CD4-positive, alpha-beta T cell (primary cell): ENCODE data around the gene ZNF280D. TPM values are rescaled to one million over a fixed set of nuclear protein-coding genes. Genes with fewer than 3 reads are reported as not detected.
"Not testable (repeated sequence)": the region's sequence is repeated elsewhere in the genome, so short reads cannot be mapped to it uniquely, and the experiment has no call there.

ENCODE experiments used
- ATAC-seq: fragments of 200-7000 bp; cut with Tn5 transposase; one replicate; pipeline ENCODE4 v1.10.0; 2022; ENCODE audit warnings: mild to moderate bottlenecking; ENCODE audit not compliant: poor library complexity
- CTCF ChIA-PET: fragments of 350-600 bp; sonication (Branson Sonifier 250); formaldehyde crosslinking; loops from one replicate; lab custom pipeline; 2021; ENCODE audit warnings: antibody characterized with exemption, inconsistent platforms; lab: Charles Lee
- POLR2A ChIA-PET: fragments of 350-600 bp; sonication (Branson Sonifier 250); formaldehyde crosslinking; loops from one replicate; lab custom pipeline; 2021; ENCODE audit warnings: antibody characterized with exemption, inconsistent platforms; lab: Charles Lee
- DNase-seq, 14 experiments: peaks; one replicate each; pipeline ENCODE4 v3.0.0-alpha.2; 2013 to 2020; ENCODE audit warnings: mixed read lengths in 2 of 14
- H3K27ac ChIP-seq, 2 donors: one replicate each; pipeline versions ENCODE4 v1.5.1 to v1.7.0; 2013; ENCODE audit warnings: low read length in 2 of 2, low read depth in 1 of 2, mild to moderate bottlenecking in 1 of 2
- H3K27me3 ChIP-seq, 2 experiments: 1 replicate in 1 of 2; 2 replicates in 1 of 2; pipeline versions ENCODE4 v1.6.1 to v1.7.0; 2013; ENCODE audit warnings: low read length in 2 of 2, control low read depth in 1 of 2, mild to moderate bottlenecking in 1 of 2, moderate library complexity in 1 of 2; ENCODE audit not compliant: insufficient read depth in 2 of 2, control insufficient read depth in 1 of 2
- H3K36me3 ChIP-seq: one replicate; pipeline ENCODE4 v1.6.1; 2013; ENCODE audit warnings: low read length, control low read depth; ENCODE audit not compliant: insufficient read depth
- H3K4me1 ChIP-seq: one replicate; pipeline ENCODE4 v1.6.1; 2013; ENCODE audit warnings: low read length, control low read depth; ENCODE audit not compliant: insufficient read depth
- H3K4me3 ChIP-seq: one replicate; pipeline ENCODE4 v1.5.1; 2013; ENCODE audit warnings: mild to moderate bottlenecking, low read length, moderate library complexity
- H3K9me3 ChIP-seq, 2 experiments: 1 replicate in 1 of 2; 2 replicates in 1 of 2; pipeline versions ENCODE4 v1.6.1 to v1.7.0; 2013; ENCODE audit warnings: low read length in 2 of 2, mild to moderate bottlenecking in 2 of 2, control low read depth in 1 of 2, moderate library complexity in 1 of 2; ENCODE audit not compliant: control insufficient read depth in 1 of 2, insufficient read depth in 1 of 2
- H3K27ac Mint-ChIP-seq: one replicate; pipeline ENCODE4 v1.8.0; 2020; ENCODE audit warnings: mixed read lengths
- H3K27me3 Mint-ChIP-seq: one replicate; pipeline ENCODE4 v1.8.0; 2021; ENCODE audit warnings: mixed read lengths
- H3K36me3 Mint-ChIP-seq: one replicate; pipeline ENCODE4 v1.8.0; 2021; ENCODE audit warnings: low read depth, mixed read lengths
- H3K4me1 Mint-ChIP-seq: one replicate; pipeline ENCODE4 v1.8.0; 2021; ENCODE audit warnings: low read depth, mixed read lengths
- H3K4me3 Mint-ChIP-seq: one replicate; pipeline ENCODE4 v1.8.0; 2020; ENCODE audit warnings: mild to moderate bottlenecking, mixed read lengths
- H3K9me3 Mint-ChIP-seq: one replicate; pipeline ENCODE4 v1.8.0; 2020; ENCODE audit warnings: mixed read lengths
- CTCF ChIP-seq: fragments of 200-600 bp; IDR thresholded peaks from one replicate; pipeline ENCODE4 v1.8.0; 2022; ENCODE audit warnings: antibody characterized with exemption, mild to moderate bottlenecking
- intact Hi-C, 2 experiments: fragments of 100-400 bp; cut with DNase I in 1 of 2; cut with micrococcal nuclease in 1 of 2; formaldehyde crosslinking; loops; one replicate each; pipeline versions ENCODE4 v1.15.1 to v1.9.0; 2023 to 2025; cut with DNase I, micrococcal nuclease
- total RNA-seq, 174 experiments: library from RNA in 2 of 174; stranded (reverse) in 2 of 174; gene quantifications; one replicate each; pipeline ENCODE4 v1.2.3 and lab custom pipeline; 2021 to 2026

Gene ZNF280D
- total RNA-seq, 2 experiments from 2014 or later: 27.2 to 30.3 TPM

GRCh38 chr15:56718560-56718959, 14.7 kb downstream of the ZNF280D start:
- peaks cover 12% of the 10 kb centered on the region for H3K36me3 Mint-ChIP-seq
- intact Hi-C loops: loop anchor here in 1 of 2 experiments (10.0 kb wide), 1 partner anchor 46 kb away; no protein-coding TSS in a partner anchor
- Histone ChIP-seq H3K27ac (no peak overlapping the region), H3K36me3 (no peaks in the 10 kb centered on the region), H3K9me3 (no peaks in the 10 kb centered on the region), H3K4me3 (no peak overlapping the region), H3K4me1 (no peaks in the 10 kb centered on the region), H3K27me3 (no peaks in the 10 kb centered on the region)
- no peak overlapping the region for H3K4me3 Mint-ChIP-seq
- ChIA-PET CTCF (no interaction called here), POLR2A (interaction anchor here (0.9 kb wide), 1 partner anchor 11 kb away, joined by 3 read pairs; no protein-coding TSS in a partner anchor)
- ATAC-seq (no peak), DNase-seq (no peak)
- H3K27me3 Mint-ChIP-seq: no peaks in the 10 kb centered on the region
- H3K27ac Mint-ChIP-seq: peak overlapping the region; percentile 10
- TF ChIP-seq CTCF: no peak
- H3K9me3 Mint-ChIP-seq: no peaks in the 10 kb centered on the region
- H3K4me1 Mint-ChIP-seq: peaks cover 69% of the 10 kb centered on the region

- CTCF ChIA-PET: no interaction called here
- no peak for ATAC-seq
- H3K27me3 ChIP-seq: no peaks in the 10 kb centered on the region
- no peak for TF ChIP-seq CTCF
- H3K36me3 ChIP-seq: no peaks in the 10 kb centered on the region
- peaks cover 59% of the 10 kb centered on the region for H3K4me1 Mint-ChIP-seq
- no peaks in the 10 kb centered on the region for H3K27me3 Mint-ChIP-seq
- H3K36me3 Mint-ChIP-seq: no peaks in the 10 kb centered on the region
- no peak overlapping the region for H3K27ac Mint-ChIP-seq
- POLR2A ChIA-PET: interaction anchor here (1.8 kb wide), 1 partner anchor 17 kb away, joined by 7 read pairs; the partner anchor contains the start of gene ZNF280D
- H3K4me3 ChIP-seq: no peak overlapping the region
- H3K27ac ChIP-seq: no peak overlapping the region
- no peaks in the 10 kb centered on the region for H3K9me3 Mint-ChIP-seq
- H3K4me3 Mint-ChIP-seq: no peak overlapping the region
- DNase-seq: no peak
- H3K4me1 ChIP-seq: no peaks in the 10 kb centered on the region
- no peaks in the 10 kb centered on the region for H3K9me3 ChIP-seq
- intact Hi-C loops: loop anchor here in 1 of 2 experiments (10.0 kb wide), 1 partner anchor 48 kb away; no protein-coding TSS in a partner anchor
Observed at GRCh38 chr15:56716334-56716733, 17.0 kb downstream of the ZNF280D start.

GRCh38 chr15:56715220-56715619, 18.1 kb downstream of the ZNF280D start:
- peaks cover 54% of the 10 kb centered on the region for H3K4me1 Mint-ChIP-seq
- TF ChIP-seq CTCF: no peak
- H3K36me3 ChIP-seq: no peaks in the 10 kb centered on the region
- H3K27ac ChIP-seq: no peak overlapping the region
- no peak overlapping the region for H3K4me3 Mint-ChIP-seq
- CTCF ChIA-PET: no interaction called here
- H3K27ac Mint-ChIP-seq: no peak overlapping the region
- H3K27me3 Mint-ChIP-seq: no peaks in the 10 kb centered on the region
- no peak overlapping the region for H3K4me3 ChIP-seq
- POLR2A ChIA-PET: no interaction called here
- ATAC-seq (no peak), DNase-seq (no peak)
- H3K9me3 Mint-ChIP-seq: no peaks in the 10 kb centered on the region
- intact Hi-C loops: loop anchor here in 1 of 2 experiments (10.0 kb wide), 1 partner anchor 50 kb away; no protein-coding TSS in a partner anchor
- no peaks in the 10 kb centered on the region for H3K36me3 Mint-ChIP-seq
- no peaks in the 10 kb centered on the region for H3K4me1 ChIP-seq
- no peaks in the 10 kb centered on the region for H3K9me3 ChIP-seq
- no peaks in the 10 kb centered on the region for H3K27me3 ChIP-seq

- ATAC-seq, H3K9me3 Mint-ChIP-seq, H3K4me3 Mint-ChIP-seq, intact Hi-C loops, H3K4me1 ChIP-seq, H3K4me3 ChIP-seq, H3K27ac Mint-ChIP-seq, H3K9me3 ChIP-seq, H3K27ac ChIP-seq, POLR2A ChIA-PET, H3K27me3 ChIP-seq, DNase-seq, H3K36me3 ChIP-seq, CTCF ChIA-PET, H3K27me3 Mint-ChIP-seq: not testable (repeated sequence)
- Mint-ChIP-seq H3K4me1 (peaks cover 15% of the 10 kb centered on the region), H3K36me3 (peaks cover 21% of the 10 kb centered on the region)
Observed at GRCh38 chr15:56709502-56709901, 23.8 kb downstream of the ZNF280D start.
